Fibroblast of peridontal ligament (primary cell): ENCODE results near the gene TMED4.
A peak's percentile ranks its signal among the peaks of the same experiment; 100 is the strongest.

Experiments used
- DNase-seq: peaks from one replicate; pipeline ENCODE4 v3.0.0-alpha.2; 2010; ENCODE audit errors: extremely low read depth

The TMED4 gene

DNA sequence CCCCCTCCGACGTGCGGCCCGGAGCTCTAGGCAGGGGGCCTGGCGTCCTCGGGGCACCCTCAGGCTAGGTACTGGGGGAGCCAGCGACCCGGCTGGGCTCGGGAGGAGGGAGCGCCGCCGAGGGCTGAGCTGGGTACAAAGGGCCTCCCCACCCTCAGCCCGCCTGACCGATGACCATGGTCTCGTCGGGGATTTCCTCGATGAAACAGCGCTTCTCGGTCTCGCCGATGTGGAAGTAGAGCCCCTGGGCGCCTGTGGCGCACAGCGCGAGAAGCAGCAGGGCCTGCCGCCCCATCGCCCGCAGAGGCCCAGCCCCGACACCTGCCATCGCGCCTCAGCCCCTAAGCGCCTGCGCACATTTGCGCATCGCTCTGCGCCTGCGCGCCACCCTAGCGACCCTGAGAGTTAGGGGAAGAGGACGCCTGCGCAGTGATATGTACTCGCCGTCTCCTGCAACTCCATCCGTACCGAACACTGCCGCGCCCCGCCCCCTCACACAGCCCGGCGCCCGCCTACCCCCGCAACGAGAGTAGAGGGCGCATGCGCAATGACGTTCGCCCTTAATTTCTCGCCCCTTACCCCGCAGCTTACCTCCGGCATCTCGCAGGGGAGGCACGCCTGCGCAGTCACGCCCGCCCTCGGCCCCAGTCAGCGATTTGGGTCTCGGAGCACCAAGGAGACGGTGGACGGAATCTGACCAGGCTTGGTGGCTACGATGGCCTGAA lies at the start of gene TMED4:
Gene TMED4 (minus strand): TSS at position 353 of the 725 bp plus-strand sequence. CDS start 25 bp downstream, at position 328.
- peak; percentile 98 for DNase-seq

DNA sequence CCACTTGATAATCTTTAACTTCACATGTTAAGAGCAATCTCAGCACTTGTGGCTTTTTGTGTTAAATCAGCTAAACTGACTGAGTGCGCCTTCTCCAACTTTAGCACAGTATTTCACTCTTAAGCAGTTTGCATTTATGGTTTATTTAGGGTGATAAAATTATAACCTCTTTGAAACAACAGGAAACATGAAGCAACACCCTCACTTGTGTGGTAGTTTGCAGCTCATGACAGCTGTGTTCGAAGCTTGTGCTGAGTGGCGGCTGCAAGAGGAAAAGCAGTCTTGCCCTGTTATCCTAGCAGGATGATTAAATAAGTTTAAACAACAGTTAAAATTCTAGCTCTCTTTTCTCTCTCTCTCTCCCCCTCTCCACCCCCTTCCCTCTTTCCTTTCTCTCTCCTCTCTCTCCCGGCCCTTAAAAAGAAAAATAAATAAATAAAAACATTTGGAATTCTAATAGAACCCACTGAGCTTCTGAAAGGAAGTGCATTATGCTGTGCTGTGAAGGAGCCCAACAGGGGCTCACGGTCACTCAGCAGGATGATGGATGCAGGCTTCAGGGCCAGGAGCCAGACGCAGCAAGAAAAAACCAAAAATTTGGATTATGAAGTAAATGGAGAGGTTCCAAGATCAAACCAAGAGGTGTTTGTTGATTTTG lies 49.6 kb upstream of the TMED4 start:
- DNase-seq = peak; percentile 42

DNA sequence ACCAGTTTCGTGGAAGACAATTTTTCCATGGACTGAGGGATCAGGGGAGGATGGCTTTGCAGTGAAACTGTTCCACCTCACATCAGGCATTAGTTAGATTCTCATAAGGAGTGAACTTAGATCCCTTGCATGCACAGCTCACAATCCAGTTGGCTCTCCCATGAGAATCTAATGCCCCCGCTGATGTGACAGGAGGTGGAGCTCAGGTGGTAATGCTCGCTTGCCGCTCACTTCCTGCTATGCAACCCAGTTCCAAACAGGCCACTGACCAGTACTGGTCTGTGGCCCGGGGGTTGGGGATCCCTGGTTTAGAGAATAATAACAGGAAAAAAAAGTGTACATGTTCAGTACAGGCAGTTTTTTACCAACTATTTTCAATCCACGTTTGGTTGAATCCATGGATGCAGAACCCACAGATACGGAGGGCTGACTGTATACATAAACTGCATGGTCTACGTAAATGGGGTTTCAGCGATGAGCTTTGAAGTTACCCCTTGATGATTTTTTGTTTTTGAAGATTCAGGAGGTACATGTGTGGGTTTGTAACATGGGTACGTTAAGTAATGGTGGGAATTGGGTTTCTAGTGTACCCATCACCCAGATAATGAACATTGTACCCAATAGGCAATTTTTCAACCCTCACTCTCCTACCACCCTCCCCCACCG lies 48.9 kb upstream of the TMED4 start:
- DNase-seq = no peak

DNA sequence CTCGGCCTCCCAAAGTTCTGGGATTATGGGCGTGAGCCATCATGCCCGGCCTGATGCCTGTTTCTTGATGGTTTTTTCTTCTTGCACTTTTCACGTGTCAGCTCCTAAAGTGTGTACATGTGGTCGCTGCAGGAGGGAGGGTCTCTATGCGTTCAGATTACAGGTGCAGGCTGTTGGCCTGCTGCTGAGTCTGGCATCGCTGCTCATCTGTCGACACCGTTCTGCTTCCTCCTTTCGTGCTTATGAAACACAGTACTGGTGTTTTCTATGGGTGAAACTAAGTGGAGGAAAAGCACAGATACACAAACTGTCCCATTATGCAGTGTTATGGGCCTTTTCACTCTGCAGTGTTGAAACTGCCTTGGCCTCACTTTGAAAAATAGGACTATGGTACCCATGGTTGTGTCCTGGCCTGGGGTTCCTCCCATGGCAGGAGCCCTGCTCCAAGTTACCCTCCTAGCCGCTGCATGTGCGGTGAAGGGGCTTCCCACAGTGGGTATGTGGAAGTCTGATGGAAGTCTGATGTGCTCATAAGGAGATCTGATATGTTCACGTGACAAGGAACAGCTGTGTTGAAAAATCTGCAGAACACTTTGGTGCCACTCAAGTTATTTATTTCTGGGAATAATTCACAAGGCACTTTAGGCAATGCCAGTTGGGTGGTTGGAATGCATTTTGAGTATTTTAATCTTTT lies 47.9 kb upstream of the TMED4 start:
- DNase-seq = no peak

DNA sequence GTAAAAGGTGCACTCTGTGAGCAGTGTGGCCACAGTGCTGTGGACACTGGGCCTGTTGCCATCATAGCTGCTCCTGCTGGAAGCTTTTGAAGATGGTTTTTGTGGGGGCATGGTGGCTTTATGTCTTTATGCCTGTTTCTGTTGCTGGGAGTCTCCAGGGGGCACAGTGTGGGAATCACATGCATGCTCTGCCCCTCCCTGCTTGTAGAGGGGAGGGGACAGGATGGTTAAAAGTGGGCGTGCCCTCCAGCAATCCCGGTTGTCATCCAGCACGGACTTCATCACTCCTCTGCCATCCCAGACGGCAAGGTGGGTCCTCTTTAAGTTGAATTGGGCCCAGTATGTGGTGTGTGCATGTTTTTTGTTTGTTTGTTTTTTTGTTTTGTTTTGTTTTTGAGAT lies 44.6 kb upstream of the TMED4 start:
- no peak for DNase-seq

DNA sequence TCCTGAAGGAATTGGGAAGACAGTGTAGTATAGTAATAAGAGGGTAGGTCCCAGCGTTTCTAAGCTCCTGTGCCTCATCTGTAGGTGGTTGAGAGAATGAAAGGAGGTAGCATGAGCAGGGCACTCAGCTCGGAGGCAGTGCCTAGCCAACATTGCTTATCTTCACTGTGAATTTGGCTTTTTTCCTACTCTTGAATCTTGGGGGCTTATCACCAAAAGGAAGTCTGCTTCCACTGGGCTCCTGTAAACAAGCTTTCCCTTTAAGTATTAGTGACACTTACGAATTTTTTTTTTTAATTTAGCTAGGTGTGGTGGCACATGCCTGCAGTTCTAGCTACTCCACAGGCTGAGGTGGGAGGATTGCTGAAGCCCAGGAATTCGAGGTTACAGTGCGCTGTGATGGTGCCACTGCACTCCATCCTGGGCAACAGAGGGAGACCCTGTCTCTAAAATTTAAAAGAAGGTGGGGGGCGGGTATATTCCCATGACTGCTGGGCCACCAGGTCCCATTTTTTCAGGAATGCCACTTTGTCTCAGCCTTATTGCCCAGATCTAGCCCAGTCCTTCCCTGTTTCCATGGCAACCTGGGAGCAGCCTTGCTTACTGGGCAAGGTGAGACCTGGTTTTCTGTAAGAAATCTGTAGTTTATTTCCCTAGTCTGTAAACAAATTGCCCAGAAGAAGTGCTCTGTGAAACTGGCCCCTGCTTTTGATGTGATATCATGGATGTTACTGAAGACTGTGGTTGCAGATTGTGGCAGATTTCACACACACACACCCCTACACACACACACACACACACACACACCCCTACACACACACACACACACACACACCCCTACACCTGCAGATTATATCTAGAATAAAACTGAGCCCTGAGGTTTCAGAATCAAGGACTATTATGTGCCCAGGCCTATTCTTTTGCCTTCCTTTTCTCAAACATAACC lies 43.8 kb upstream of the TMED4 start:
- DNase-seq = no peak

DNA sequence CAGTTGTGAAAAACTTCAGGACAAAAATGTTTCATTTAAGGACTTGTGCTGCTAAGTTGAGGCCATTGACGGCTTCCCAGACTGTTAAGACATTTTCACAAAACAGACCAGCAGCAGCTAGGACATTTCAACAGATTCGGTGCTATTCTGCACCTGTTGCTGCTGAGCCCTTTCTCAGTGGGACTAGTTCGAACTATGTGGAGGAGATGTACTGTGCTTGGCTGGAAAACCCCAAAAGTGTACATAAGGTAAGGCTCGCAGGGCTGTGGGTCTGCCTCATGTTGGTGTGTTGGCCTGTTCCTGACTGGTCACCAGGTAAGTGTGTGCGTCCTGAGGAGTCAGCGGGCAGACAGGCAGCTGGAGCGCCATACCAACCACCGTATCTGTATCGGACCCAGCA lies 42.3 kb upstream of the TMED4 start:
- no peak for DNase-seq

DNA sequence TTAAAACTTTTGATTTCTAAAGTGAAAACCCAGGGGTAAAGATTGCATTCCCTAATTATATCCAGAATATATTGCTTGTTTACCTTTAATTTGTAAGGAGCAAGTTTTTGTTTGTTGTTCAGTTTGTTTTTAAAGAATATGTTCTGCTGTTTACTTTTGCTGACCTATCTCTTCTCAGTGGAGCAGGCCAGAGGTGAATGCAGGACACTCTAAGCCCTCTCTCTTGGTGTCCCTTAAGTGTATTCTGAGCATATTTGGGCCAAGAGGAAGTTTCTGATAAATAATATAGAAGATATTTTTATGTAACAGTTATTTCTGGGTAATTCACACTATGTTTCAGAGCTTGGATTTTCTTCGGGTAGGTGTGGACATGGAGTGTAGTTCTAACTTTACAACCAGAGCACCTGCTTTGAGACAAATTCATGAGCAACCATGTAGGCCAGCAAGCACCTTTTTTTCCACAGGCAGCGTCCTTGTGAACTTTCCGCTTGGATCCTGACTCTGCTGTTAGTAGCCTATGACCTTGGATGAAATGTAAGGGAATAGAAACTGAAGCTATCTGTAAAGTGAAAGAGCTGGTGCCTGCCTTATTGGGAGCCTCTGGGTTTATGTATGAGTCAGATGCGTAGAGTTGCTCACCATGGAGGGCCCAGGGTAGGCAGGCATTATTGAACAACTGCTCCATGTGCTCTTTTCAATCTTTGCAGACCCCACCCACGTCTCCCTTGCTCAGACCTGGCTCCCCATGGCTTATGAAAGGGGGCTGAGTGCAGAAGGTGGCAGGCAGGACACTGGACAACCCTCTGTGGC lies 40.5 kb upstream of the TMED4 start:
- DNase-seq = peak; percentile 39

DNA sequence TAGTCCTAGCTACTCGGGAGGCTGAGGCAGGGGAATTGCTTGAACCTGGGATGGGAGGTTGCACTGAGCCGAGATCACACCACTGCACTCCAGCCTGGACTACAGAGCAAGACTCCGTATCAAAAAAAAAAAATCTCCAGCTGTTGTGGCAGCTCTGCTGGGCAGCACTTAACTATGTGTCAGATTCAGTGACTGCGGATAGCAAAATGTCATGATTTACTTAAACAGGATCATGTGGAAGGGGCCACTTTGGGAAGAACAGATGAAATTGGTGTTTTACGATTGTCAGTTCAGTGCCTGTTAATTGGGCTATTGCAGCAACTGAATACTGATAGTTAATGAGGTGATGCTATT lies 39.7 kb upstream of the TMED4 start:
- no peak for DNase-seq

DNA sequence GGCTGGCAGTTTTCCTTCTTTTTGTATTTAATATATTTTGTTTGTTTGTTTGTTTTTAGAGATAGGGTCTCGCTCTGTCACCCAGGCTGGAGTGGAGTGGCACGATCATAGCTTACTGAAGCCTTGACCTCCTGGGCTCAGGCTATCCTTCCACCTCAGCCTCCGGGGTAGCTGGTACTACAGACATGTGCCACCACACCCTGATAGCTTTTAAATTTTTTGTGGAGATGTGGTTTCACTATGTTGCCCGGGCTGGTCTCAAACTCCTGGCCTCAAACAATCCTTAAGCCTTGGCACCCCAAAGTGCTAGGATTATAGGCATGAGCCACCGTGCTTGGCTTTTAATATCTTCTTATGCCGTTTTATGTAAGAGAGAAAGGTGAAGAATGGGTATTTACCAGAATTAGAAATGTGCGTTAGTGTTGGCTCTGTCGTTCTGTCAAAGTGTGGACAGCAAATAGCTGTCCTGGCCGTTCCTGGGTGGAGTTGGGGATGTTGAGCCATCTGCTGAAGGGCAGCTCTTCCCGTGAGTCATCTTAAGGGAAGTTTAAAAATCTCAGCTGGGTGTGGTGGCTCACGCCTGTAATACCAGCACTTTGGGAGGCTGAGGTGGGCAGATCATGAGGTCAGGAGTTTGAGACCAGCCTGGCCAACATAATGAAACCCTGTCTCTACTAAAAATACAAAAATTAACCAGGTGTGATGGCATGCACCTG lies 39.2 kb upstream of the TMED4 start:
- no peak for DNase-seq

DNA sequence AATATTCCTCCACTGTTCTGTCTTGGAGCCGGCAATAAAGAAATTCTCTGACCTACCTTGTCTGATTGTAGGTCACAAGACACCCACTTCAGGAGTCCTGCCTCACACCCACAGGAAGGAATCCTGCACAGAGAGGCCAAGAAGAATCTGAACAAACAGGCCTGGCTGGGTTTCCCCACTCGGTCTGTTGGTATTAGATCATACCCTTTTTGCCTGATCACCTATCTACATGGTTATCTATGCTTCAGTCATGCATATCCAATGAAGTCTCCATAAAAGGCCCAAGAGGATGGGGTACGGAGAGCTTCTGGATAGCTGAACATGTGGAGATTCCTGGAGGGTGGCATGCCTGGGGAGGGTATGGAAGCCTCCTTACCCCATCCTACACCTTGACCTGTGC lies 36.7 kb upstream of the TMED4 start:
- DNase-seq = no peak

DNA sequence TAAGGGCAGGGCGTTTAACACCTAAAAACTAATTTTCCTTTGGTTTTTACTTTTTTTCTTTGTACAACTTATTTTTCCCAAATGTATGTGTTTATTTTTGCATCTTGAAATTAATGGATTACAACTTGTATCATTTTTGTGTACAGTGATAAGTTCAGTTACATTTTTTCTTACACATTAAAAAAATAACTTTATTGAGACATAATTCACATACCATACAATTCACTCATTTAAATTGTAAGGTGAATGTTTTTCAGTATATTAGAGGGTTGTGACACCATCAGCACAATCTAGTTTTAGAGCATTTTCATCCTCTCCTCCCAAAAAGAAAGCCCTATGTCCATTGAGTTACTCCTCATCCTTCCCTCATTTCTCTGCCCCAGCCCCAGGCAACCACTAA lies 36.0 kb upstream of the TMED4 start:
- DNase-seq = no peak

DNA sequence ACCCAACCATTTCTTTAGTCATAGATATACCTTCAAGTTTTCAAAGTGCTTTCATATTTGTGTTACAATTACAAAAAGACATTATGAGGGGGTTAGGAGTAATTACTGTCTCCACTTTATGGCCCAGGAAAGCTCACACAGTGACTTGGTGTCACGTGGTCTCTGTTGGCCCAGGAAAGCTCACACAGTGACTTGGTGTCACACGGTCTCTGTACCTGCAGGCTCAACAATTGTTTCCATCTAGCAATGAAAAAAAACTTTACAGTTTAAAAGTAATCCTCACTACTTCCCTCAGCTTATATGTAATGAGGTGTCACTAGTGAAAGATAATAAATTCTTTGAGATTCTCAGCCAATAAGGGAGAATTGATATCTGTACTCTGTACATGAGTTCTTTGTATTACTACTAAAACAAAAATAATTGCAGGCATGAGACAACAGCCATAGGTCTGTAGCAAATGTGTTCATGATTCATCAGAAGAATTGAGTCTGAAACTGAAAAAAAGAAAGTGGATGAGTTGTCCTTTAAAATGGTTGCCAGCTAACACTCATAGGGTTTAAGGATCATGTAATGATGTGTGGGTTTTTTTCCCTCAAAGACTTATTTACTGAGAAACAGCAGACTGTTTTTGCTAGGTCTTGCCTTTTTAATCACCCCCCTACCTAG lies 35.3 kb upstream of the TMED4 start:
- peak; percentile 79 for DNase-seq

DNA sequence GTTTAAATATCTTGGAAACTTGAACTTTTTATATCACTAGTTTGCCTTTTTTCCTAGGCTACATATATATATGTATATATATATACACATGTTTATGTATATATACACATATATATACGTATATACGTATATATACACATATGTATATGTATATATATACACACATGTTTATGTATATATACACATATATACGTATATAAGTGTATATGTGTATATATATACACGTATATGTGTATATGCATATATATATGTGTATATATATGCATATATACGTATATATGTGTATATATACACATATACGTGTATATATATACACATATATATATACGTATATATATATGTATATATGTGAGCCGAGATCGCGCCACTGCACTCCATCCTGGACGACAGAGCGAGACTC lies 34.5 kb upstream of the TMED4 start:
- no peak for DNase-seq

DNA sequence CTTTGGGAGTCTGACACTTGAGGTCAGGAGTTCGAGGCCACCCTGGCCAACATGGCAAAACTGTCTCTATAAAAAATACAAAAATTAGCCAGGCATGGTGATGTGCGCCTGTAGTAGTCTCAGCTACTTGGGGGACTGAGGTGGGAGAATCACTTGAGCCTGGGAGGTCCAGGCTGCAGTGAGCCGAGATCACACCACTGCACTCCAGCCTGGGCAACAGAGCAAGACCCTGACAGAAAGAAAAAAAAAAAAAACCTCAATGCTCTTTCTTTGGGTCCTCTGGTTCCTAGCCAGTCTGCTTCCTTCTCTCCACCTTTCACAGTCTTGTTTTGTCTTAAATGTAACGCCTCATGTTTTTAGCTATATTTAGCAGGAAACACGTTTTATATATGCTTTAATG lies 33.8 kb upstream of the TMED4 start:
- no peak for DNase-seq

DNA sequence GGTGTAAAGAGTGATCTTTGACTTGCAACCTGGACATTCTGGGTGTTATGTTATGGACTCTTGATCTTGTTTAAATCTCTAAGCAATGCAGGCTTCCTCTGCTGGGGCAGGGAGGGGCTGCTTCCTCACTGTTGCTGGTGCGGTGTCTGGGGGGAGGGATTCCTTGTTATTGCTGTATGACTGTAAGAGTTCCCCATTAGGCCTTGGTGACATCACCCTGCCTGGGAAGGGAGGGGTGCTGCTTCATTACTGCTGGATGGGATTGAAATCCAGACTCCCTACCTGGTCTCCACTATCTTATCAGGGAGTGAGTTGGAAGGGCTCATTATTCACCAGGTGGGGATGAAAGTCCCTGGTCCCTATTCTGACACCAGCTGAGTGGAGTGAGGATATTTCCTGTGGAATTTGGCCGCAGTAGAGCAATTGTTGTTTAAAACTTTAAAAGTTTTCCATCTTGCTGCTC lies 33.1 kb upstream of the TMED4 start:
- no peak for DNase-seq

DNA sequence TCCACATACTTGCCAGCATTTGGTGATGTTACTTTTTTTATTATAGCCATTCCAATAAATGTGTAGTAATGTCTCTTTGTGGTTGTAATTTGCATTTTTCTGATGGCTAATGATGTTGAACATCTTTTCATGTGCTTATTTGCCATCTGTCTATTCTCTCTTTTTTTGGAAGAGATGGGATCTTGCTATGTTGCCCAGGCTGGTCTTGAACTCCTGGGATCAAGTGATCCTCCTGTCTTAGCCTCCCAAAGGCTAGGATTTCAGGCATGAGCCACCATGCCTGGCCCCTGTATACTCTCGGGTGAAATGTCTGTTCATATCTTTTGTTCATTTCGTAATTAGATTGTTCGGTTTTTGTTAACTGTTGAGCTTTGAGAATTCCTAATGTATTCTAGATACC lies 27.8 kb upstream of the TMED4 start:
- DNase-seq = no peak

DNA sequence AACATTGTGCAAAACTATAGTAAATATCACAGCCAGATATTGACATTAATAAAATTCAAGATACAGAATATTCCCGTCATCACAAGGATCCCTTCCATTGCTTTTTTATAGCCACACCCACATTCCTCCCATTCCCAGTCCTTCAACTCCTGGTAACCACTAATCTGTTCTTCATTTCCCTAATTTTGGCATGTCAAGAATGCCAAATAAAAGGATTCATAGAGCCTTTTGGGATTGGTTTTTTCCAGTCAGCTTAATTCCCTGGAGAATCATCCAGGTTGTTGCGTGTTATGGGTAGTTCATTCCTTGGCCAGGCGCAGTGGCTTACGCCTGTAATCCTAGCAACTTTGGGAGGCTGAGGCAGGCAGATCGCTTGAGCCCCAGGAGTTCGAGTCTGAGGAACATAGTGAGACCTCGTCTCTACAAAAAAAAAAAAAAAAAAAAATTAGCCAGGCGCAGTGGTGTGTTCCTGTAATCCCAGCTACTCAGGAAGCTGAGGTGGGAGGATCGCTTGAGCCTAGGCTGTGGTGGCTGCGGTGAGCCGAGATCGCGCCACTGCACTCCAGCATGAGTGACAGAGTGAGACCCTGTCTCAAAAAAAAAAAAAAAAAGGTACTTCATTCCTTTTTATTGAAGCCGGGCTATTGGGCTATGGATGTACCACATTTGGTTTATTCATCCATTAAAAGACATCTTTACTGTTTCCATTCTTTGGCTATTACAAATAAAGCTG lies 27.1 kb upstream of the TMED4 start:
- DNase-seq = peak; percentile 84
